GM23248 (cell line): Measurements from ENCODE around the gene CFAP45.

ENCODE experiments used
- EZH2 ChIP-seq: fragments of 200-600 bp; sonication (generic); IDR thresholded peaks from 2 replicates; pipeline ENCODE4 v1.6.1; 2018; ENCODE audit warnings: antibody characterized with exemption, mild to moderate bottlenecking; ENCODE audit not compliant: insufficient read depth, poor library complexity, severe bottlenecking
- EZH2phosphoT487 ChIP-seq: fragments of 200-600 bp; sonication (generic); IDR thresholded peaks from 2 replicates; pipeline ENCODE4 v1.6.1; 2018; ENCODE audit warnings: antibody characterized with exemption, moderate library complexity, mild to moderate bottlenecking, low read depth; ENCODE audit not compliant: insufficient read depth

DNA sequence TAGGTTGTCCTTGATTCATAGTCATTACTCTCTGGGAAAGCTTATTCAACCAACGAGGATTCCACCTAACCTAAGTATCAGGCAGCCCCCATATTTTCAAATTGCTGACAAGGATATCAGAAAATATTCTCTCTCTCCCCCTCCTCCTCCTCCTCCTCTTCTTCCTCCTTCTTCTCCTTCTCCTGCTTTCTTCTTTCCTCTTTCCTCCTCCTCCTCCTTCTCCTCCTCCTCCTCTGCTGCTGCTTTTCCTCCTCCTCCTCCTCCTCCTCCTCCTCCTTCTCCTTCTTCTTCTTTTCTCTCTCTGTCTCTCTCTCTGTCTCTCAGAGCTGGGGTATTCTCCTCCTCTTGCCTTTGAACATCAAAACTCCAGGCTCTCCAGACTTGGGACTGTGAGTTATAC, 48.0 kb upstream of the CFAP45 start:
- TF ChIP-seq EZH2phosphoT487: no peak
- TF ChIP-seq EZH2: no peak
